AG09309 (cell line): Measurements from ENCODE around the gene BANK1.
A peak's percentile ranks its signal among the peaks of the same experiment; 100 is the strongest.

ENCODE experiments used
- DNase-seq: peaks from one replicate; pipeline ENCODE4 v3.0.0-alpha.2; 2010; ENCODE audit warnings: low read depth
- H3K4me3 ChIP-seq: 2 replicates; pipeline ENCODE4 v1.5.1; 2011; ENCODE audit warnings: mild to moderate bottlenecking, low read depth, low read length, moderate library complexity; ENCODE audit not compliant: control insufficient read depth
- CTCF ChIP-seq: IDR thresholded peaks from 2 replicates; pipeline ENCODE4 v1.5.1; 2011; ENCODE audit warnings: mild to moderate bottlenecking, low read depth, low read length, inconsistent platforms; ENCODE audit not compliant: insufficient read depth, control insufficient read depth; ENCODE audit errors: missing control alignments

BANK1 gene

GRCh38 chr4:101806914-101807313 is 16.4 kb downstream of the BANK1 start:
- H3K4me3 ChIP-seq: no peak overlapping the region
- no peak for DNase-seq
- no peak for TF ChIP-seq CTCF

GRCh38 chr4:101807351-101807750 is 16.8 kb downstream of the BANK1 start:
- TF ChIP-seq CTCF: no peak
- DNase-seq: no peak

GRCh38 chr4:101813604-101814003 is 23.1 kb downstream of the BANK1 start:
- no peak overlapping the region for H3K4me3 ChIP-seq
- no peak for DNase-seq
- no peak for TF ChIP-seq CTCF

More at GRCh38 chr4:101807351-101807750, 16.8 kb downstream of the BANK1 start:
- H3K4me3 ChIP-seq: no peak overlapping the region

- peak; percentile 59 for DNase-seq
- no peak overlapping the region for H3K4me3 ChIP-seq
- TF ChIP-seq CTCF: no peak
These were observed 27.8 kb downstream of the BANK1 start for GRCh38 chr4:101818362-101818761.

- TF ChIP-seq CTCF: no peak
- DNase-seq: no peak
- no peak overlapping the region for H3K4me3 ChIP-seq
These were observed 33.3 kb downstream of the BANK1 start for GRCh38 chr4:101823864-101824263.

GRCh38 chr4:101824500-101824899 is 34.0 kb downstream of the BANK1 start:
- no peak for DNase-seq
- no peak for TF ChIP-seq CTCF

GRCh38 chr4:101825953-101826352 is 35.4 kb downstream of the BANK1 start:
- DNase-seq: no peak
- no peak overlapping the region for H3K4me3 ChIP-seq
- no peak for TF ChIP-seq CTCF

More at GRCh38 chr4:101824500-101824899, 34.0 kb downstream of the BANK1 start:
- no peak overlapping the region for H3K4me3 ChIP-seq
